ENCODE results near the gene PRR22. TPM values are rescaled to one million over a fixed set of nuclear protein-coding genes. Genes with fewer than 3 reads are reported as not detected.
"Not testable (repeated sequence)": the region's sequence is repeated elsewhere in the genome, so short reads cannot be mapped to it uniquely, and the experiment has no call there.

The PRR22 gene
- total RNA-seq, 1 experiment from 2014 or later, result 13.5 TPM

DNA sequence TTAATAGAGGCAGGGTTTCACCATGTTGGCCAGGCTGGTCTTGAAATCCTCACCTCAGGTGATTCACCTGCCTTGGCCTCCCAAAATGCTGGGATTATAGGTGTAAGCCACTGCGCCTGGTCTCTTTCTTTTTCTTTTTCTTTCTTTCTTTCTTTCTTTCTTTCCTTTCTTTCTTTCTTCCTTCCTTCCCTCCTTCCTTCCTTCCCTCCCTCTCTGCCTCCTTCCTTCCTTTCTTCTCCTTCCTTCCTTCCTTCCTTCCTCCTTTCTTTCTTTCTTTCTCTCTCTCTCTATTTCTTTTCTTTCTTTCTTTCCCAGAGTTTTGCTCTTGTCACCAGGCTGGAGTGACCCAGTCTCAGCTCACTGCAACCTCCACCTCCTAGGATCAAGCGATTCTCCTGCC is 51.4 kb downstream of the PRR22 start:
- H3K9ac ChIP-seq (ENCODE audit: low read length); intact Hi-C loops (cut with micrococcal nuclease); H3K79me2 ChIP-seq (ENCODE audit: insufficient read depth, low read length); H2AFZ ChIP-seq (ENCODE audit: low read depth, low read length, poor library complexity, severe bottlenecking); H3K9me2 ChIP-seq (ENCODE audit: insufficient read depth); H3K27ac ChIP-seq (ENCODE audit: low read depth, low read length); H3K36me3 ChIP-seq (ENCODE audit: control insufficient read depth in 1 of 2, insufficient read depth in 2 of 2, low read length in 2 of 2); H3K27me3 ChIP-seq (ENCODE audit: insufficient read depth, low read length); DNase-seq (ENCODE audit: low read depth, low spot score); H3K4me2 ChIP-seq (ENCODE audit: low read length); H3K4me1 ChIP-seq (ENCODE audit: control insufficient read depth in 1 of 2, insufficient read depth in 2 of 2, low read length in 2 of 2); H3K9me3 ChIP-seq (ENCODE audit: control insufficient read depth in 1 of 2, insufficient read depth in 1 of 2, low read depth in 1 of 2, low read length in 2 of 2); RAD21 ChIA-PET (ENCODE audit: low non-redundant PET in 1 of 2, low total read pairs in 2 of 2, uncharacterized antibody in 2 of 2, unreplicated experiment in 2 of 2); H3K4me3 ChIP-seq (replicated peaks in 1 of 2; ENCODE audit: low read depth in 1 of 2, low read length in 2 of 2); BruUV-seq (replicated peaks); ATAC-seq; H4K20me1 ChIP-seq (ENCODE audit: insufficient read depth): not testable (repeated sequence)
- ChIA-PET POLR2A (interaction anchor here (0.8 to 1.8 kb wide), 2 partner anchors 13 to 44 kb away, joined by 3 to 5 read pairs; partner anchors contain the start of genes CATSPERD, LONP1 and RPL36), CTCF (interaction anchor here (1.1 kb wide), 1 partner anchor 12 kb away, joined by 3 read pairs; no protein-coding TSS in a partner anchor)

Other genes starting within 250 kb of the PRR22 start
- 6.1 TPM for gene TINCR, start 216.8 kb downstream of the PRR22 start, total RNA-seq (2021; ENCODE audit: unreplicated experiment)
- gene SAFB2, start 162.0 kb downstream of the PRR22 start, total RNA-seq (2021; ENCODE audit: unreplicated experiment), result 86.9 TPM
- gene SAFB, start 161.7 kb downstream of the PRR22 start, total RNA-seq (2021; ENCODE audit: unreplicated experiment), result 143 TPM
- gene MICOS13, start 104.2 kb downstream of the PRR22 start, total RNA-seq (2021; ENCODE audit: unreplicated experiment), result 61.6 TPM
- 6.0 TPM for gene HSD11B1L, start 103.7 kb downstream of the PRR22 start, total RNA-seq (2021; ENCODE audit: unreplicated experiment)
- 1,504 TPM for gene RPL36, start 94.5 kb downstream of the PRR22 start, total RNA-seq (2021; ENCODE audit: unreplicated experiment)
- 180 TPM for gene LONP1, start 64.6 kb downstream of the PRR22 start, total RNA-seq (2021; ENCODE audit: unreplicated experiment)
- not detected for gene CATSPERD, start 64.1 kb downstream of the PRR22 start, total RNA-seq (2021; ENCODE audit: unreplicated experiment)
- 78.1 TPM for gene DUS3L, start 6.4 kb upstream of the PRR22 start, total RNA-seq (2021; ENCODE audit: unreplicated experiment)
- gene NRTN, start 20.3 kb upstream of the PRR22 start, total RNA-seq (2021; ENCODE audit: unreplicated experiment), result 11.5 TPM
- not detected for gene FUT6, start 55.0 kb upstream of the PRR22 start, total RNA-seq (2021; ENCODE audit: unreplicated experiment)
- 2.6 TPM for gene FUT3, start 66.7 kb upstream of the PRR22 start, total RNA-seq (2021; ENCODE audit: unreplicated experiment)
- 0.84 TPM for gene FUT5, start 85.8 kb upstream of the PRR22 start, total RNA-seq (2021; ENCODE audit: unreplicated experiment)
- 311 TPM for gene NDUFA11, start 119.0 kb upstream of the PRR22 start, total RNA-seq (2021; ENCODE audit: unreplicated experiment)
- gene VMAC, start 120.1 kb upstream of the PRR22 start, total RNA-seq (2021; ENCODE audit: unreplicated experiment), result 2.1 TPM
- gene CAPS, start 129.5 kb upstream of the PRR22 start, total RNA-seq (2021; ENCODE audit: unreplicated experiment), result 2.5 TPM
- 62.4 TPM for gene RANBP3, start 193.4 kb upstream of the PRR22 start, total RNA-seq (2021; ENCODE audit: unreplicated experiment)

Data from HCT116 (cell line).